BJ (cell line): ENCODE results near the gene CDK5RAP3. TPM values are rescaled to one million over a fixed set of nuclear protein-coding genes. Genes with fewer than 3 reads are reported as not detected.

Source experiments
- CTCF ChIA-PET: fragments of 350-600 bp; formaldehyde crosslinking; extraction: SDS; loops from one replicate; lab custom pipeline; 2021; ENCODE audit warnings: antibody characterized with exemption, inconsistent platforms; lab: Yijun Ruan, JAX
- POLR2A ChIA-PET: fragments of 300-600 bp; sonication (Branson Sonifier 250); formaldehyde crosslinking; extraction: SDS; loops from one replicate; lab custom pipeline; 2021; ENCODE audit warnings: antibody characterized with exemption; lab: Charles Lee
- DNase-seq: peaks from one replicate; pipeline ENCODE4 v3.0.0-alpha.2; 2011; ENCODE audit warnings: low read depth
- H3K27me3 ChIP-seq: 2 replicates; pipeline ENCODE4 v1.6.0; 2011; ENCODE audit warnings: low read length; ENCODE audit not compliant: control insufficient read depth, insufficient read depth
- H3K36me3 ChIP-seq: 2 replicates; pipeline ENCODE4 v1.5.1; 2011; ENCODE audit warnings: low read length; ENCODE audit not compliant: control insufficient read depth, insufficient read depth
- H3K4me3 ChIP-seq: 2 replicates; pipeline ENCODE4 v1.5.1; 2011; ENCODE audit warnings: low read depth, mild to moderate bottlenecking, control low read depth, low read length
- polyA plus RNA-seq: library from polyadenylated mRNA; depleted of rRNA; stranded (reverse); fragments of >200 nt; gene quantifications from 2 replicates; pipeline ENCODE4 v1.2.3, GENCODE V29; 2011
- TF ChIP-seq, protein P1 (sequence below): IDR thresholded peaks from 2 replicates; pipeline ENCODE4 v1.5.1; 2011; ENCODE audit warnings: low read depth, mild to moderate bottlenecking, control low read depth, inconsistent platforms, low read length, moderate library complexity; ENCODE audit not compliant: insufficient read depth

CDK5RAP3 gene
- polyA plus RNA-seq, 1 experiment: 98.1 TPM

DNA sequence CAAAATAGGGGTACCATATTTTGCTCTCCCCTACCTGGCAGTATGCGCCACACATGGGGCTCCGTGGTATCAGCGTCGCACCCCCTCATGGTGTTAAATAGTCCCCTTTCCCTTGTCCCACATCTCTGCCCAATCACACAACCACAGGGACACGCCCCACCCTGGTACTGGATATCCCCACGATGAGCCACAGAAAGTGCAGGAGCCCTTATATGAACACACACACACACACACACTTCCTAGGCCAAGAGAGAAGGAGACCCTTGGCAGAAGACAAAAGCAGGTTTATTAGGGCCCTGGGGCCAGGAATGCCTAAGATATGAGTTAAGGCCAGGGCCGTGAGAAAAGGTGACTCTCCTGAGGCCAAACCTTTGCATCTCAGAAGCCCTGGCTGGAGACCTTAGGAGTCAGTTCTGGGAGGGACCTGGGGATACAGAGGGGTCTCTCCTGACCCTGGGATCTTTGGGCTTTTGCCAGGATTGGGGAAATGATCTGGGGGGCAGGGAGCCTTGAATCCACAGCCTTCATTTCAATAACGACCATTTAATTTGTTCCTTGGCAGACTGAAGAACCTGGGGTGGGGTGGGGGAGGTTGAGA is 55.1 kb downstream of the CDK5RAP3 start:
- TF ChIP-seq, protein P1, sequence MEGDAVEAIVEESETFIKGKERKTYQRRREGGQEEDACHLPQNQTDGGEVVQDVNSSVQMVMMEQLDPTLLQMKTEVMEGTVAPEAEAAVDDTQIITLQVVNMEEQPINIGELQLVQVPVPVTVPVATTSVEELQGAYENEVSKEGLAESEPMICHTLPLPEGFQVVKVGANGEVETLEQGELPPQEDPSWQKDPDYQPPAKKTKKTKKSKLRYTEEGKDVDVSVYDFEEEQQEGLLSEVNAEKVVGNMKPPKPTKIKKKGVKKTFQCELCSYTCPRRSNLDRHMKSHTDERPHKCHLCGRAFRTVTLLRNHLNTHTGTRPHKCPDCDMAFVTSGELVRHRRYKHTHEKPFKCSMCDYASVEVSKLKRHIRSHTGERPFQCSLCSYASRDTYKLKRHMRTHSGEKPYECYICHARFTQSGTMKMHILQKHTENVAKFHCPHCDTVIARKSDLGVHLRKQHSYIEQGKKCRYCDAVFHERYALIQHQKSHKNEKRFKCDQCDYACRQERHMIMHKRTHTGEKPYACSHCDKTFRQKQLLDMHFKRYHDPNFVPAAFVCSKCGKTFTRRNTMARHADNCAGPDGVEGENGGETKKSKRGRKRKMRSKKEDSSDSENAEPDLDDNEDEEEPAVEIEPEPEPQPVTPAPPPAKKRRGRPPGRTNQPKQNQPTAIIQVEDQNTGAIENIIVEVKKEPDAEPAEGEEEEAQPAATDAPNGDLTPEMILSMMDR: no peak
- Histone ChIP-seq H3K27me3 (no peaks in the 10 kb centered on the region), H3K36me3 (no peaks in the 10 kb centered on the region), H3K4me3 (peak overlapping the region; percentile 42)
- ChIA-PET CTCF (interaction anchor here (0.7 to 7.9 kb wide), 41 partner anchors 11 to 592 kb away, joined by 3 to 200 read pairs (median 6); partner anchors contain the start of genes CBX1, CDK5RAP3, COPZ2 and NFE2L1), POLR2A (interaction anchor here (1.1 to 1.4 kb wide), 2 partner anchors 50 to 82 kb away, joined by 3 to 4 read pairs; no protein-coding TSS in a partner anchor)
- DNase-seq: no peak

DNA sequence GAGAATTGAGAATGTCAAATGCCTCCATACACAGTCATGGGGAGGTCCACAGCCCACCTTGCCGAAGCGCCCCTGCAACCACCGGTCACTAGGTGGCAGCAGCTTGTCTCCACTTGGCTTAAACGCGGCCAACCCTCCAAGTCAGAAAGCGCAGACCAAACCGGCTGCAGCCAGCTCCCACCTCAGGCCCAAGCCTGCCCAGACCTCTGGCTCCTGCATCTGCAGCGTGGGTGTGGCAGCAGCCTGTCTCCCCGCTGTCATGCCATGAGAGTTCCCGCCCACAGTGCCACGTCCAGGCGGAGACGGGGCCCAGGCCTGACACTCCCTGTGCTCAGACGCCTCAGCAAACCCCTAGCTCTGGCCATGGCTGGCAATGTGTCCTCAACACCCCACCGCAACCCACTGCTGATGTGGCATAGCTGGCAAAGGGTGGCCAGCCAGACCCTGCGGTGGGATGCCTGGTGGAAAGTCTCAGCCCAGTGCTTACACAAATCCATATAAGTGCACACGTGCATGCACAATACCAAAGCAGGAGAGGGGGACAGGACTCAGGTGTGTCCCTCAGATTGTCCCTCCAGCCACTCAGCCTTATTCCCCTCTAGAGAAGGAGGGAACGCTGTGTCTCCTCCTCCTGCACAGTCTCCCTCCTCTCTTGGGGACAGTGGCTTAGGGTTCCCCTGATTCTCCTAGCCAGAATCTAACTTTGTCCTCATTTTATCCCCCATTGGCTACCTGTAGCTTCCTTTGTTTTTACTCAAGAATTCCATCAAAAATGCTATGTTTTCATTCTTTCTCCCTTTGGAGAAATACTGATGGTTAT is 55.8 kb downstream of the CDK5RAP3 start:
- CTCF ChIA-PET: interaction anchor here (0.6 to 7.9 kb wide), 37 partner anchors 8 to 591 kb away, joined by 3 to 200 read pairs (median 5); partner anchors contain the start of genes CBX1, COPZ2, NFE2L1 and SCRN2
- Histone ChIP-seq H3K4me3 (no peak overlapping the region), H3K27me3 (no peaks in the 10 kb centered on the region), H3K36me3 (no peaks in the 10 kb centered on the region; the same call in 1 of the 2 replicates)
- DNase-seq: peak; percentile 70
- TF ChIP-seq, protein P1: peak; percentile 96
- POLR2A ChIA-PET: interaction anchor here (1.1 kb wide), 1 partner anchor 82 kb away, joined by 4 read pairs; no protein-coding TSS in a partner anchor

DNA sequence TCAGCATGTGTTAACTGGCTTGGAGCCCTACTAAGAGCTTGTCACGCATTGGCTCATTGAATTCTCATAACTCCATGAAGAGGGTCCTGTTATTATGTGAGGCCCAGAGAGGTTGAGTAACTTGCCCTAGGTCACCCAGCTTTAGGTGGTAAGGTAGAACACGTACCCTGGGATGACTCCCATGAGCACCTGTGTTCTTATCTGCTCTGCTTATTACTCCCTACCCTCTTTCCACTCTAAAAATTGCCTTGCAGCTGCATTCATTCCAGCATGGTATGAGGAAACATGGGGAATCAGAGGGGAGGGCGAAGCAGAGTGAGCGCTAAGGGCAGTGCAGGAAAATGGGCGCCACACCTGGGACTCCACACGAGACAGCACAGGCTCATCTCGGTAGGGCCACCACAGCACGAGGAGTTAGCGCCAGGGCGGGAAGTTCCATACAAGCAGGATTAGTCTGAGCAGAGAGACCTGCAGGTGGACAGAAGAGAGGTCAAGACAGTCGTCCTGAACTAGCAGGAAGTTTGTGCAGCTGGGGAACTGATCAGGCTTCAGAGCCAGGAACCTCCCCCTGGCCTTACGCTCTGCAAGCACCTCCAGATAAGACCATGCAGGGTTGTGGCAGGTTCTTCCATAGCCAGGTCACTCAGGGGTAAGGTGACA is 56.5 kb downstream of the CDK5RAP3 start:
- DNase-seq: no peak
- CTCF ChIA-PET: interaction anchor here (0.8 to 7.9 kb wide), 24 partner anchors 9 to 187 kb away, joined by 3 to 200 read pairs (median 6); partner anchors contain the start of genes CBX1, COPZ2, NFE2L1 and SCRN2
- TF ChIP-seq, protein P1: no peak
- POLR2A ChIA-PET: no interaction called here
- no peaks in the 10 kb centered on the region for H3K27me3 ChIP-seq
- peaks cover 2% of the 10 kb centered on the region for H3K36me3 ChIP-seq
- H3K4me3 ChIP-seq: no peak overlapping the region

DNA sequence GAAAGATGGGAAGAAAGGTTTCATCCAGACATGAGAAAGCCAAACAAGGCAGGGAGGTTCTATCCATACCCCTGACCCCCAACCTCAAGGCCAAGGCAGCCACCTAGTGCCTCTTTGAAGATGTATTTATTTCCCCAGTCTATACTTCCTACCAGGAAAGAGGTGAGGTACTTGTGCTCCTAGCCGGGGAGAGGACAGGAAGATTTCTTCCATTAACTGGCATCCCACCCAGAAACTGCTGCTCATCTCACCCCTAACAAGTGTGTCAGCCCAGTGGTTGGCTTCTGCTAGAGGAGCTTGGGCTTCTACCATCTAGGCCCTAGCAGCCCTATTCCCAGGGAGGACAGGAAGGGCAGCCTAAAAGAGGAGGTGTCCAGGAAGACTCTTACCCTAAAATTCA is 57.8 kb downstream of the CDK5RAP3 start:
- H3K27me3 ChIP-seq: no peaks in the 10 kb centered on the region
- H3K4me3 ChIP-seq: no peak overlapping the region
- no peak for DNase-seq
- ChIA-PET CTCF (interaction anchor here (7.9 kb wide), 1 partner anchor 48 kb away, joined by 200 read pairs; no protein-coding TSS in a partner anchor), POLR2A (interaction anchor here (1.5 kb wide), 1 partner anchor 40 kb away, joined by 3 read pairs; no protein-coding TSS in a partner anchor)
- H3K36me3 ChIP-seq: peaks cover 7% of the 10 kb centered on the region
- TF ChIP-seq, protein P1: no peak
